CD14-positive monocyte (primary cell): ENCODE data around the gene SLC39A9. TPM values are rescaled to one million over a fixed set of nuclear protein-coding genes. Genes with fewer than 3 reads are reported as not detected.

Experiments
- DNase-seq, 3 donors: peaks; one replicate each; pipeline ENCODE4 v3.0.0-alpha.2; 2011 to 2022
- H2AFZ ChIP-seq: 2 replicates; pipeline ENCODE4 v1.6.0; 2012; ENCODE audit warnings: mild to moderate bottlenecking, low read depth, low read length, inconsistent platforms; ENCODE audit not compliant: insufficient read depth, poor library complexity, severe bottlenecking
- H3K27ac ChIP-seq, 2 donors: 1 replicate in 1 of 2; 2 replicates in 1 of 2; pipeline ENCODE4 v1.5.1; 2012 to 2013; ENCODE audit warnings: low read length in 2 of 2, control low read depth in 1 of 2, inconsistent platforms in 1 of 2, low read depth in 1 of 2, mild to moderate bottlenecking in 1 of 2
- H3K27me3 ChIP-seq, 2 donors: one replicate each; pipeline versions ENCODE4 v1.6.0 to v1.6.1; 2011 to 2013; ENCODE audit warnings: low read length in 2 of 2; ENCODE audit not compliant: control insufficient read depth in 2 of 2, insufficient read depth in 2 of 2
- H3K36me3 ChIP-seq, 2 donors: replicated peaks in 1 of 2; 1 replicate in 1 of 2; 2 replicates in 1 of 2; pipeline versions ENCODE4 v1.5.1 to v1.6.1; 2012 to 2013; ENCODE audit warnings: low read length in 2 of 2, control low read depth in 1 of 2, inconsistent platforms in 1 of 2, mild to moderate bottlenecking in 1 of 2; ENCODE audit not compliant: insufficient read depth in 2 of 2, control insufficient read depth in 1 of 2
- H3K4me1 ChIP-seq, 2 donors: 1 replicate in 1 of 2; 2 replicates in 1 of 2; pipeline versions ENCODE4 v1.5.1 to v1.6.1; 2012 to 2013; ENCODE audit warnings: low read length in 2 of 2, control low read depth in 1 of 2, inconsistent platforms in 1 of 2, mild to moderate bottlenecking in 1 of 2, moderate library complexity in 1 of 2; ENCODE audit not compliant: insufficient read depth in 2 of 2, control insufficient read depth in 1 of 2
- H3K4me2 ChIP-seq: replicated peaks from 2 replicates; pipeline ENCODE3; 2012; ENCODE audit warnings: low read length, moderate library complexity, mild to moderate bottlenecking; ENCODE audit not compliant: poor library complexity, severe bottlenecking; ENCODE audit errors: extremely low read depth
- H3K4me3 ChIP-seq, 3 experiments: fragments of 200-600 bp in 1 of 3; sonication (generic) in 1 of 3; replicated peaks in 1 of 3; 1 replicate in 2 of 3; 2 replicates in 1 of 3; pipeline ENCODE4 v1.5.1; 2011 to 2013; ENCODE audit warnings: low read length in 3 of 3, mild to moderate bottlenecking in 3 of 3, control low read depth in 2 of 3, low read depth in 2 of 3, inconsistent platforms in 1 of 3, moderate library complexity in 1 of 3
- H3K79me2 ChIP-seq: 2 replicates; pipeline ENCODE4 v1.6.0; 2012; ENCODE audit warnings: mild to moderate bottlenecking, control low read depth, inconsistent platforms, low read length, moderate library complexity; ENCODE audit not compliant: insufficient read depth
- H3K9ac ChIP-seq: 2 replicates; pipeline ENCODE4 v1.6.0; 2017; ENCODE audit warnings: low read length, mild to moderate bottlenecking; ENCODE audit not compliant: insufficient read depth, poor library complexity, severe bottlenecking
- H3K9me3 ChIP-seq, 2 donors: replicated peaks in 1 of 2; 1 replicate in 1 of 2; 2 replicates in 1 of 2; pipeline versions ENCODE4 v1.5.1 to v1.6.1; 2012 to 2013; ENCODE audit warnings: low read length in 2 of 2, control low read depth in 1 of 2; ENCODE audit not compliant: control insufficient read depth in 1 of 2, insufficient read depth in 1 of 2
- H4K20me1 ChIP-seq: 2 replicates; pipeline ENCODE4 v1.6.0; 2012; ENCODE audit warnings: mild to moderate bottlenecking, low read length, control low read depth, moderate library complexity; ENCODE audit not compliant: insufficient read depth
- H3K27ac Mint-ChIP-seq, 7 donors: one replicate each; pipeline ENCODE4 v1.8.0; 2020; ENCODE audit warnings: mild to moderate bottlenecking in 7 of 7, mixed read lengths in 7 of 7, moderate library complexity in 6 of 7, inconsistent platforms in 2 of 7
- H3K27me3 Mint-ChIP-seq, 3 donors: one replicate each; pipeline ENCODE4 v1.8.0; 2021 to 2022; ENCODE audit warnings: low read depth in 3 of 3, mild to moderate bottlenecking in 3 of 3, mixed read lengths in 3 of 3, moderate library complexity in 3 of 3, inconsistent platforms in 1 of 3
- H3K36me3 Mint-ChIP-seq, 2 donors: one replicate each; pipeline ENCODE4 v1.8.0; 2020; ENCODE audit warnings: mixed read lengths in 2 of 2, inconsistent platforms in 1 of 2, mild to moderate bottlenecking in 1 of 2
- H3K4me1 Mint-ChIP-seq: one replicate; pipeline ENCODE4 v1.8.0; 2020; ENCODE audit warnings: mild to moderate bottlenecking, mixed read lengths
- H3K4me3 Mint-ChIP-seq, 2 donors: one replicate each; pipeline ENCODE4 v1.8.0; 2020; ENCODE audit warnings: mild to moderate bottlenecking in 2 of 2, mixed read lengths in 2 of 2, moderate library complexity in 1 of 2
- H3K9me3 Mint-ChIP-seq, 7 donors: one replicate each; pipeline ENCODE4 v1.8.0; 2020 to 2022; ENCODE audit warnings: mixed read lengths in 7 of 7, mild to moderate bottlenecking in 6 of 7, moderate library complexity in 6 of 7, inconsistent platforms in 2 of 7
- WGBS: methylation state at CpG from one replicate; pipeline ENCODE4 v1.1.5; 2013; ENCODE audit warnings: missing lambda C conversion rate; ENCODE audit not compliant: insufficient coverage; 5-methylcytosine and 5-hydroxymethylcytosine counted together
- intact Hi-C, 2 donors: fragments of 100-400 bp; cut with micrococcal nuclease; formaldehyde crosslinking; loops; one replicate each; pipeline versions ENCODE4 v1.15.0 to v1.15.1; 2023
- polyA plus RNA-seq, 3 donors: library from polyadenylated mRNA; depleted of rRNA in 1 of 3; unstranded in 2 of 3; stranded (reverse) in 1 of 3; fragments of 300-500 nt in 2 of 3; fragments of >200 nt in 1 of 3; fragmentation: Illumina TruSeq in 2 of 3; gene quantifications; 1 replicate in 2 of 3; 2 replicates in 1 of 3; pipeline ENCODE4 v1.2.3, GENCODE V29; 2012 to 2021
- TF ChIP-seq, protein P1 (sequence below): fragments of 200-600 bp; IDR thresholded peaks from one replicate; pipeline ENCODE4 v1.8.0; 2022; ENCODE audit warnings: antibody characterized with exemption, mild to moderate bottlenecking

Gene SLC39A9
- polyA plus RNA-seq, 3 donors = 28.6 to 44.2 (median 37.6) TPM

DNA sequence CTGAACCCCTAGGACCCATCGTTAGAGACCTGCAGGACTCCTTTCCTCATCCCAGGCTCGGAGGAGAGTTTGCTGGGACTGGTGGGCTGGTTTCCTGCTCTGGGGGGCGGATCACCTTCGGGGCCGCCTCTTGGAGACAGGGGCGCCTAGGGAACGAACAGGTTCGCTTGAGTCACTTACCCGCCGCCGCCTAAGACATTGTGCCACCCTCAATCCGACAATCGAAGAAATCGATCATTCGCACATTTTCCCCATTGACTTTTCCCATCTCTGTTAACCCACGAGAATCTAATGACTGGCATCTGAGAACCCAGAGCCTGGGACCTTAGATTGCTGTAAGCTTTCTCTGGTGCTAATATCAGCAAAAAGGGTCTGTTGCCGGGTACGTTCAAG lies 322 bp downstream of the SLC39A9 start:
- peaks cover 97% of the 10 kb centered on the region for H3K79me2 ChIP-seq
- Mint-ChIP-seq H3K36me3 (peaks cover 24 to 35% of the 10 kb centered on the region in 2 donors), H3K4me1 (peaks cover 48% of the 10 kb centered on the region), H3K27me3 (no peaks in the 10 kb centered on the region), H3K4me3 (peak overlapping the region; percentile 92 to 96), H3K9me3 (peaks cover 0 to 5% (median 0%) of the 10 kb centered on the region in 7 donors), H3K27ac (peak overlapping the region; percentile 97 to 99 (median 99))
- peaks cover 22 to 26% of the 10 kb centered on the region in 2 donors for H3K36me3 ChIP-seq
- H2AFZ ChIP-seq = peak overlapping the region; percentile 93
- peak overlapping the region; percentile 66 to 99 (median 99) for H3K4me3 ChIP-seq
- 0% methylated on average over 17 of the region's 18 CpGs for WGBS
- peaks cover 26% of the 10 kb centered on the region for H4K20me1 ChIP-seq
- intact Hi-C loops = loop anchor here in 1 of 2 donors (5.0 to 10.0 kb wide), 2 partner anchors 368 to 1206 kb away; partner anchors contain the start of genes MED6 and SRSF5
- H3K27ac ChIP-seq = peak overlapping the region; percentile 69 to 99
- no peaks in the 10 kb centered on the region for H3K9me3 ChIP-seq
- H3K27me3 ChIP-seq = no peaks in the 10 kb centered on the region
- peak overlapping the region; percentile 92 for H3K4me2 ChIP-seq
- H3K9ac ChIP-seq = peak overlapping the region; percentile 95
- DNase-seq = no peak
- peaks cover 35 to 48% of the 10 kb centered on the region in 2 donors for H3K4me1 ChIP-seq
- TF ChIP-seq, protein P1, sequence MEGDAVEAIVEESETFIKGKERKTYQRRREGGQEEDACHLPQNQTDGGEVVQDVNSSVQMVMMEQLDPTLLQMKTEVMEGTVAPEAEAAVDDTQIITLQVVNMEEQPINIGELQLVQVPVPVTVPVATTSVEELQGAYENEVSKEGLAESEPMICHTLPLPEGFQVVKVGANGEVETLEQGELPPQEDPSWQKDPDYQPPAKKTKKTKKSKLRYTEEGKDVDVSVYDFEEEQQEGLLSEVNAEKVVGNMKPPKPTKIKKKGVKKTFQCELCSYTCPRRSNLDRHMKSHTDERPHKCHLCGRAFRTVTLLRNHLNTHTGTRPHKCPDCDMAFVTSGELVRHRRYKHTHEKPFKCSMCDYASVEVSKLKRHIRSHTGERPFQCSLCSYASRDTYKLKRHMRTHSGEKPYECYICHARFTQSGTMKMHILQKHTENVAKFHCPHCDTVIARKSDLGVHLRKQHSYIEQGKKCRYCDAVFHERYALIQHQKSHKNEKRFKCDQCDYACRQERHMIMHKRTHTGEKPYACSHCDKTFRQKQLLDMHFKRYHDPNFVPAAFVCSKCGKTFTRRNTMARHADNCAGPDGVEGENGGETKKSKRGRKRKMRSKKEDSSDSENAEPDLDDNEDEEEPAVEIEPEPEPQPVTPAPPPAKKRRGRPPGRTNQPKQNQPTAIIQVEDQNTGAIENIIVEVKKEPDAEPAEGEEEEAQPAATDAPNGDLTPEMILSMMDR = no peak

DNA sequence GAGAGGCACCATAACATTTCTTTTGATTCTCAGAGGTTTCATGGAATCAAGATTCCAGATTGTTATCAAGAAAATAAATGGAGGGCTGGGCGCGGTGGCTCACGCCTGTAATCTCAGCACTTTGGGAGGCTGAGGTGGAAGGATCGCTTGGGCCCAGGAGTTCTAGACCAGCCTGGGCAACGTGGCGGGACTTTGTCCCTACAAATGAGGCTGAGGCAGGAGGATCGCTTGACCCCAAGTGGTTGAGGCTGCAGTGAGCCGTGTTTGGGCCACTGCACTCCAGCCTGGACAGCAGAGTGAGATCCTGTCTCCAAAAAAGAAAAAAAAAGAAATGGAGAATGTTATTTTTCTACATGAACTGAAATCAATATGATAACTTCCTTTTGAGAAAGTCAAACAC lies 1.3 kb downstream of the SLC39A9 start:
- intact Hi-C loops = loop anchor here in 1 of 2 donors (5.0 to 10.0 kb wide), 2 partner anchors 368 to 1205 kb away; partner anchors contain the start of genes MED6 and SRSF5
- H4K20me1 ChIP-seq = peaks cover 32% of the 10 kb centered on the region
- no peak for DNase-seq
- no peaks in the 10 kb centered on the region for H3K27me3 ChIP-seq
- H3K4me3 Mint-ChIP-seq = peak overlapping the region; percentile 92 to 96
- H3K9ac ChIP-seq = no peak overlapping the region
- peaks cover 13 to 21% of the 10 kb centered on the region in 2 donors for H3K36me3 ChIP-seq
- peak overlapping the region in 1 of 7 donors; percentile 6 for H3K27ac Mint-ChIP-seq
- WGBS = 100% methylated on average over 8 of the region's 8 CpGs
- H3K4me3 ChIP-seq = peak overlapping the region in 1 of 3 experiments; percentile 99
- peaks cover 35 to 48% of the 10 kb centered on the region in 2 donors for H3K4me1 ChIP-seq
- peaks cover 97% of the 10 kb centered on the region for H3K79me2 ChIP-seq
- peaks cover 20 to 30% of the 10 kb centered on the region in 2 donors for H3K36me3 Mint-ChIP-seq
- no peak overlapping the region for H3K27ac ChIP-seq
- TF ChIP-seq, protein P1 = no peak
- no peaks in the 10 kb centered on the region for H3K27me3 Mint-ChIP-seq
- H3K4me2 ChIP-seq = peak overlapping the region; percentile 92
- H3K9me3 Mint-ChIP-seq = peaks cover 0 to 5% (median 0%) of the 10 kb centered on the region in 7 donors
- H3K9me3 ChIP-seq = no peaks in the 10 kb centered on the region
- H3K4me1 Mint-ChIP-seq = peaks cover 49% of the 10 kb centered on the region
- H2AFZ ChIP-seq = no peak overlapping the region
